GM12892 (cell line): ENCODE measurements around the gene SNAPIN.

ENCODE experiments used
- POLR2A ChIP-seq: IDR thresholded peaks from 2 replicates; pipeline ENCODE4 v1.6.1; 2011; ENCODE audit warnings: low read depth, low read length, control low read depth
- TAF1 ChIP-seq: IDR thresholded peaks from 2 replicates; pipeline ENCODE4 v1.6.1; 2011; ENCODE audit warnings: low read depth, mild to moderate bottlenecking, control low read depth, low read length, borderline replicate concordance

- TF ChIP-seq POLR2A (no peak), TAF1 (no peak)
These were observed 49.5 kb upstream of the SNAPIN start for GRCh38 chr1:153608742-153609584.
